Vagina (tissue), 2 donors: ENCODE measurements around the gene KCNT2.

Experiments
- POLR2AphosphoS5 ChIP-seq, 2 donors: sonication (generic); formaldehyde crosslinking; IDR thresholded peaks; one replicate each; pipeline ENCODE4 v1.9.0; 2017; ENCODE audit warnings: antibody characterized with exemption in 2 of 2, mild to moderate bottlenecking in 2 of 2, low read depth in 1 of 2; ENCODE audit not compliant: insufficient read depth in 1 of 2
- TF ChIP-seq, protein P1 (sequence below), 3 experiments: fragments of 450-650 bp in 2 of 3; fragments of 200-600 bp in 1 of 3; sonication (generic) in 1 of 3; IDR thresholded peaks; one replicate each; pipeline ENCODE4 v1.5.1; 2017 to 2019; ENCODE audit warnings: antibody characterized with exemption in 3 of 3, mild to moderate bottlenecking in 2 of 3, moderate library complexity in 2 of 3

DNA sequence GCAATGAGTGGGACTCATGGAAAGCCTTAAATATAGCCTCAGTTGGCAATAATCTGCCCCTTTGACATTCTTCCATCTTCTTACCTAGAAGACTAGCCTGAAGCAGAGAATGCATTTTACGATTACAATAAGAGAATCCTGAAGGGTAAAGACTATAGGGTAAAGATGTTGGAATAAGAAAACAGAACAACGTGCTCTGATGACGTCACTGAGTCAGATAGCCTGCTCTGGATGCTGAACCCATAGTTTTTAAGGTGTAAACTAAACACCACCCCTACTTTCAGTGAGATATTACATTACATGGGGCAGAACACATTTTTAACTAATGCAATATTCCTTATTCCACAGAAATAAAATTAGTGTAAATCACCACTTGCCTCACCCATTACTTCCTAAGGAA is 240.4 kb downstream of the KCNT2 start:
- TF ChIP-seq, protein P1, sequence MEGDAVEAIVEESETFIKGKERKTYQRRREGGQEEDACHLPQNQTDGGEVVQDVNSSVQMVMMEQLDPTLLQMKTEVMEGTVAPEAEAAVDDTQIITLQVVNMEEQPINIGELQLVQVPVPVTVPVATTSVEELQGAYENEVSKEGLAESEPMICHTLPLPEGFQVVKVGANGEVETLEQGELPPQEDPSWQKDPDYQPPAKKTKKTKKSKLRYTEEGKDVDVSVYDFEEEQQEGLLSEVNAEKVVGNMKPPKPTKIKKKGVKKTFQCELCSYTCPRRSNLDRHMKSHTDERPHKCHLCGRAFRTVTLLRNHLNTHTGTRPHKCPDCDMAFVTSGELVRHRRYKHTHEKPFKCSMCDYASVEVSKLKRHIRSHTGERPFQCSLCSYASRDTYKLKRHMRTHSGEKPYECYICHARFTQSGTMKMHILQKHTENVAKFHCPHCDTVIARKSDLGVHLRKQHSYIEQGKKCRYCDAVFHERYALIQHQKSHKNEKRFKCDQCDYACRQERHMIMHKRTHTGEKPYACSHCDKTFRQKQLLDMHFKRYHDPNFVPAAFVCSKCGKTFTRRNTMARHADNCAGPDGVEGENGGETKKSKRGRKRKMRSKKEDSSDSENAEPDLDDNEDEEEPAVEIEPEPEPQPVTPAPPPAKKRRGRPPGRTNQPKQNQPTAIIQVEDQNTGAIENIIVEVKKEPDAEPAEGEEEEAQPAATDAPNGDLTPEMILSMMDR (IDR thresholded peaks at IDR 0.05): no peak
- no peak for TF ChIP-seq POLR2AphosphoS5 (IDR thresholded peaks at IDR 0.05; ENCODE audit: insufficient read depth in 1 of 2, low read depth in 1 of 2)
